Measurements from ENCODE around the gene ZBTB48.

DNA sequence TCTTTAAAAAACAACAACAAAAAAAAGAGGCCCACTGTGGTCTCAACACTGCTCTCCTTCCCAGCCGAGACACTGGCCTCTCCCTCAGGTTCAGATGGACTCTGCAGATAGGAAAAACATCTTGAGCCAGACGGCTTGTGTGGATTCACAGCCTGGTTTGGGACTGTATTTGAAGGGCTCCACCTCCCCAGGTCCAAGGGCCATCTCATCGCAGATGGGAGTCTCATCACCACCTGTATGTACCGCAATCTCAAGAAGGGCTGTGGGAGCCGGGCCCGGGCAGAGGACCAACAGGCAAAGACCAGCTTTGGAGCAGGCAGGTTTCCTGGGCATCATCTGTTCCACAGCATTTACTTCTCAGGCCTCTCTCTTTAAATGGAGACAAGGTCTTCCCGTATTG, 10.3 kb downstream of the ZBTB48 start:
- no peak for TF ChIP-seq EZH2 (IDR thresholded peaks at IDR 0.05; ENCODE audit: borderline replicate concordance, low read length)
- TF ChIP-seq, protein P1, sequence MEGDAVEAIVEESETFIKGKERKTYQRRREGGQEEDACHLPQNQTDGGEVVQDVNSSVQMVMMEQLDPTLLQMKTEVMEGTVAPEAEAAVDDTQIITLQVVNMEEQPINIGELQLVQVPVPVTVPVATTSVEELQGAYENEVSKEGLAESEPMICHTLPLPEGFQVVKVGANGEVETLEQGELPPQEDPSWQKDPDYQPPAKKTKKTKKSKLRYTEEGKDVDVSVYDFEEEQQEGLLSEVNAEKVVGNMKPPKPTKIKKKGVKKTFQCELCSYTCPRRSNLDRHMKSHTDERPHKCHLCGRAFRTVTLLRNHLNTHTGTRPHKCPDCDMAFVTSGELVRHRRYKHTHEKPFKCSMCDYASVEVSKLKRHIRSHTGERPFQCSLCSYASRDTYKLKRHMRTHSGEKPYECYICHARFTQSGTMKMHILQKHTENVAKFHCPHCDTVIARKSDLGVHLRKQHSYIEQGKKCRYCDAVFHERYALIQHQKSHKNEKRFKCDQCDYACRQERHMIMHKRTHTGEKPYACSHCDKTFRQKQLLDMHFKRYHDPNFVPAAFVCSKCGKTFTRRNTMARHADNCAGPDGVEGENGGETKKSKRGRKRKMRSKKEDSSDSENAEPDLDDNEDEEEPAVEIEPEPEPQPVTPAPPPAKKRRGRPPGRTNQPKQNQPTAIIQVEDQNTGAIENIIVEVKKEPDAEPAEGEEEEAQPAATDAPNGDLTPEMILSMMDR (conservative IDR thresholded peaks at IDR 0.05 in 1 of 2, IDR thresholded peaks at IDR 0.05 in 1 of 2; ENCODE audit: extremely low read depth in 1 of 2, insufficient read depth in 1 of 2, low read depth in 1 of 2, low read length in 2 of 2), result no peak

All from mammary epithelial cell (primary cell).